Endothelial cell of umbilical vein (primary cell): ENCODE measurements around the gene SKAP1. TPM values are rescaled to one million over a fixed set of nuclear protein-coding genes. Genes with fewer than 3 reads are reported as not detected.
A peak's percentile ranks its signal among the peaks of the same experiment; 100 is the strongest.

ENCODE experiments used
- BruUV-seq: library from RNA; stranded (reverse); fragments of 400-500 nt; replicated peaks from 2 replicates; lab custom pipeline; 2021; lab: Mats Ljungman, UMichigan
- CTCF ChIA-PET: fragments of 300-600, 350-600 bp; sonication (Branson Sonifier 250); formaldehyde crosslinking; loops from one replicate; lab custom pipeline; 2021; ENCODE audit warnings: antibody characterized with exemption, inconsistent platforms; lab: Charles Lee
- POLR2A ChIA-PET: fragments of 300-600, 350-600 bp; sonication (Branson Sonifier 250); formaldehyde crosslinking; loops from one replicate; lab custom pipeline; 2021; ENCODE audit warnings: antibody characterized with exemption, inconsistent platforms; lab: Charles Lee
- DNase-seq: peaks from one replicate; pipeline ENCODE4 v3.0.0-alpha.2; 2011; ENCODE audit warnings: low read depth, low spot score
- FAIRE-seq: peaks from 2 replicates; lab custom pipeline; 2011; peaks lifted over from hg19 to GRCh38; lab: Jason Lieb, UNC
- H2AFZ ChIP-seq: 2 replicates; pipeline ENCODE4 v1.6.0; 2012; ENCODE audit warnings: low read depth, low read length, control low read depth, inconsistent platforms
- H3K27ac ChIP-seq: 2 replicates; pipeline ENCODE4 v1.5.1; 2011; ENCODE audit warnings: low read depth, mild to moderate bottlenecking, control low read depth, low read length, moderate library complexity; ENCODE audit not compliant: insufficient read depth
- H3K27me3 ChIP-seq, 2 experiments: 2 replicates each; pipeline versions ENCODE4 v1.6.0 to v1.6.1; 2011; ENCODE audit warnings: low read length in 2 of 2, mixed read lengths in 1 of 2; ENCODE audit not compliant: control insufficient read depth in 2 of 2, insufficient read depth in 2 of 2
- H3K36me3 ChIP-seq, 2 experiments: 2 replicates in 1 of 2; 3 replicates in 1 of 2; pipeline ENCODE4 v1.5.1; 2011; ENCODE audit warnings: low read length in 2 of 2, mild to moderate bottlenecking in 1 of 2, moderate library complexity in 1 of 2; ENCODE audit not compliant: control insufficient read depth in 2 of 2, insufficient read depth in 2 of 2; ENCODE audit errors: extremely low read depth in 1 of 2
- H3K4me1 ChIP-seq: 3 replicates; pipeline ENCODE4 v1.5.1; 2011; ENCODE audit warnings: mild to moderate bottlenecking, low read length; ENCODE audit not compliant: control insufficient read depth, insufficient read depth; ENCODE audit errors: extremely low read depth
- H3K4me2 ChIP-seq: 2 replicates; pipeline ENCODE4 v1.6.1; 2011; ENCODE audit warnings: low read length, control low read depth, mixed read lengths; ENCODE audit not compliant: insufficient read depth
- H3K4me3 ChIP-seq, 3 experiments: fragments of 200-600 bp in 1 of 3; sonication (generic), shearing (Covaris generic) in 1 of 3; replicated peaks in 1 of 3; 2 replicates each; pipeline ENCODE4 v1.5.1; 2011 to 2016; ENCODE audit warnings: control low read depth in 3 of 3, low read length in 3 of 3, mild to moderate bottlenecking in 2 of 3, inconsistent platforms in 1 of 3, low read depth in 1 of 3, moderate library complexity in 1 of 3; ENCODE audit not compliant: insufficient read depth in 1 of 3
- H3K79me2 ChIP-seq: 2 replicates; pipeline ENCODE4 v1.6.0; 2012; ENCODE audit warnings: low read length, inconsistent platforms; ENCODE audit not compliant: control insufficient read depth, insufficient read depth
- H3K9ac ChIP-seq: replicated peaks from 2 replicates; pipeline ENCODE3; 2011; ENCODE audit warnings: low read length, control low read depth; ENCODE audit not compliant: insufficient read depth; ENCODE audit errors: extremely low read depth
- H3K9me1 ChIP-seq: replicated peaks from 3 replicates; pipeline ENCODE4 v1.6.0; 2011; ENCODE audit warnings: mild to moderate bottlenecking, low read length; ENCODE audit not compliant: control insufficient read depth, insufficient read depth; ENCODE audit errors: extremely low read depth
- H3K9me3 ChIP-seq: replicated peaks from 2 replicates; pipeline ENCODE4 v1.5.1; 2012; ENCODE audit warnings: low read length, inconsistent platforms; ENCODE audit not compliant: control insufficient read depth, insufficient read depth
- H4K20me1 ChIP-seq: replicated peaks from 2 replicates; pipeline ENCODE3; 2011; ENCODE audit warnings: mild to moderate bottlenecking, low read length; ENCODE audit not compliant: control insufficient read depth, insufficient read depth; ENCODE audit errors: extremely low read depth
- CTCF ChIP-seq, 2 donors: IDR thresholded peaks; 1 replicate in 1 of 2; 2 replicates in 1 of 2; pipeline ENCODE4 v1.5.1; 2011; ENCODE audit warnings: low read length in 2 of 2, mild to moderate bottlenecking in 2 of 2, moderate library complexity in 2 of 2, control low read depth in 1 of 2, inconsistent platforms in 1 of 2, low read depth in 1 of 2; ENCODE audit not compliant: insufficient read depth in 1 of 2; ENCODE audit errors: extremely low read depth in 1 of 2
- EZH2 ChIP-seq: IDR thresholded peaks from 2 replicates; pipeline ENCODE4 v1.6.1; 2012; ENCODE audit warnings: borderline replicate concordance, low read depth, mild to moderate bottlenecking, moderate library complexity, low read length, inconsistent platforms; ENCODE audit not compliant: severe bottlenecking
- FOS ChIP-seq: IDR thresholded peaks from 2 replicates; pipeline ENCODE4 v1.6.1; 2011; ENCODE audit warnings: mild to moderate bottlenecking, low read length, moderate library complexity, borderline replicate concordance; ENCODE audit not compliant: insufficient read depth
- GATA2 ChIP-seq: IDR thresholded peaks from 2 replicates; pipeline ENCODE4 v1.7.0; 2011; ENCODE audit warnings: low read depth, mild to moderate bottlenecking, moderate library complexity, mixed read lengths, low read length; ENCODE audit not compliant: insufficient read length, insufficient read depth
- JUN ChIP-seq: IDR thresholded peaks from 2 replicates; pipeline ENCODE4 v1.6.1; 2011; ENCODE audit warnings: borderline replicate concordance, low read depth; ENCODE audit not compliant: insufficient read length, insufficient read depth
- MYC ChIP-seq: IDR thresholded peaks from one replicate; pipeline ENCODE4 v1.6.1; 2011; ENCODE audit warnings: mild to moderate bottlenecking, low read depth, low read length
- POLR2AphosphoS5 ChIP-seq: IDR thresholded peaks from 2 replicates; pipeline ENCODE4 v1.6.1; 2012; ENCODE audit warnings: low read depth, mild to moderate bottlenecking, control low read depth, low read length, moderate library complexity; ENCODE audit not compliant: insufficient read depth
- dilution Hi-C: fragments of 300-500 bp; cut with MboI; formaldehyde crosslinking; loops from one replicate; pipeline ENCODE4 v1.15.0; 2019; ENCODE audit warnings: low sequenced_read_pairs; ENCODE audit not compliant: extremely low pct_ligation_motif_present
- intact Hi-C: fragments of 100-400 bp; cut with micrococcal nuclease; formaldehyde crosslinking; loops from one replicate; pipeline ENCODE4 v1.10.0; 2022
- polyA plus RNA-seq, 4 experiments: library from polyadenylated mRNA; depleted of rRNA in 3 of 4; stranded (reverse) in 3 of 4; unstranded in 1 of 4; fragments of >200 nt; gene quantifications; 2 replicates each; pipeline versions ENCODE4 v1.2.1 to v1.2.3, GENCODE V29; 2011 to 2012; ENCODE audit warnings: missing spikeins in 1 of 4
- total RNA-seq: library from RNA; stranded (reverse); gene quantifications from 2 replicates; pipeline ENCODE4 v1.2.3, GENCODE V29; 2021

Gene SKAP1
- total and polyA plus RNA-seq, 2 donors (not counting 3 experiments of a cell fraction or from before 2014, with no cell fraction given) = 0.75 TPM; not detected in 1

GRCh38 chr17:48262982-48263730 is 166.9 kb downstream of the SKAP1 start:
- no peak overlapping the region for H3K4me3 ChIP-seq
- FAIRE-seq = no peak
- TF ChIP-seq MYC = no peak
- no peak for TF ChIP-seq EZH2
- TF ChIP-seq POLR2AphosphoS5 = no peak
- no peak for TF ChIP-seq GATA2
- peak; percentile 34 to 40 for TF ChIP-seq CTCF (IDR thresholded peaks at IDR 0.05; ENCODE audit: extremely low read depth in 1 of 2, insufficient read depth in 1 of 2, low read depth in 1 of 2, low read length in 2 of 2)
- no peak for TF ChIP-seq JUN
- no peak for TF ChIP-seq FOS
- H3K4me2 ChIP-seq = no peak overlapping the region
- BruUV-seq = no TSS peak
- POLR2A ChIA-PET = interaction anchor here (0.6 kb wide), 1 partner anchor 350 kb away, joined by 6 read pairs; no protein-coding TSS in a partner anchor
- H4K20me1 ChIP-seq = no peaks in the 10 kb centered on the region
- CTCF ChIA-PET = interaction anchor here (0.6 to 13.7 kb wide), 63 partner anchors 8 to 621 kb away, joined by 3 to 289 read pairs (median 7); partner anchors contain the start of genes HOXB3, HOXB5 and HOXB8
- dilution Hi-C loops = no loop called here
- no peaks in the 10 kb centered on the region for H3K36me3 ChIP-seq
- peak overlapping the region; percentile 9 for H2AFZ ChIP-seq
- DNase-seq = peak; percentile 55
- H3K27me3 ChIP-seq = no peaks in the 10 kb centered on the region
- H3K4me1 ChIP-seq = peaks cover 20% of the 10 kb centered on the region
- intact Hi-C loops = loop anchor here (1.0 kb wide), 1 partner anchor 111 kb away; no protein-coding TSS in a partner anchor
- no peaks in the 10 kb centered on the region for H3K9me3 ChIP-seq
- H3K27ac ChIP-seq = no peak overlapping the region
- H3K79me2 ChIP-seq = no peaks in the 10 kb centered on the region
- no peak overlapping the region for H3K9ac ChIP-seq
- no peaks in the 10 kb centered on the region for H3K9me1 ChIP-seq
